Cardiac fibroblast (primary cell): ENCODE results near the gene AIF1.

Source experiments
- DNase-seq, 2 donors: peaks; one replicate each; pipeline versions ENCODE4 v3.0.0 to v3.0.0-alpha.2; 2010; ENCODE audit warnings: low read depth in 2 of 2
- H3K4me3 ChIP-seq, 2 donors: replicated peaks in 1 of 2; 1 replicate in 1 of 2; 2 replicates in 1 of 2; pipeline ENCODE4 v1.5.1; 2011; ENCODE audit warnings: low read depth in 2 of 2, low read length in 2 of 2, mild to moderate bottlenecking in 2 of 2, moderate library complexity in 1 of 2
- TF ChIP-seq, protein P1 (sequence below): IDR thresholded peaks from one replicate; pipeline ENCODE4 v1.5.1; 2011; ENCODE audit warnings: low read depth, mild to moderate bottlenecking, low read length, inconsistent platforms

Gene AIF1

DNA sequence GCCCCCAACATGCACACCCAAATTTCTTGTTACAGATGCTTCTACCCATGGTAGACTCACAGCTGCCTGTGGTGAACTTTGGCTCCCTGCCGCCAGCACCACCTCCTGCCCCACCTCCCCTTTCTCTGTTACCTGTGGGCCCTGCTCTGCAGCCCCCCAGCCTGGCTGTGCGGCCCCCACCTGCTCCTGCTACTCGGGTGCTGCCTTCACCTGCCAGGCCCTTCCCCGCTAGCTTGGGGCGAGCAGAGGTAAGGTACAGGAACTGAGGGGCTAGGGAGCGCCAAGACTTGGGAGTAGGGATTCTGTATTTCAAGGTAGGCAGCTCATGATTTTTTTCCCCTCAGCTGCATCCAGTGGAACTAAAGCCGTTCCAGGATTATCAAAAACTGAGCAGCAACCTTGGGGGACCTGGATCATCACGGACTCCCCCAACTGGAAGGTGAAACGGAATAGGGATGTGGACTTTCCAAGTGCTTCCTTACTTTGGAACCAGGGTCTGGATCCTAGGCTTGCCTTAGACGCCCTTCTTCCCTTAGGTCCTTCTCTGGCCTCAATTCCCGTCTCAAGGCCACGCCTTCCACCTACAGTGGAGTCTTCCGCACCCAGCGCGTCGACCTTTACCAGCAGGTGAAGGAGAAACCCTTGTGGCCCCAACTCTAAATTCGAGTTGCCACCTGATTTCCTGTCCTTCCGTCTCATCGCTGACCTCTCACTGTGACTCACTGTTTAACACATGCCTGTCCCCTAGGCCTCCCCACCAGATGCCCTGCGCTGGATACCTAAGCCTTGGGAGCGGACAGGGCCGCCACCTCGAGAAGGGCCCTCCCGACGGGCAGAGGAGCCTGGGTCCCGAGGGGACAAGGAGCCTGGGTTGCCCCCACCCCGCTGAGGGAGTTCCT lies 21.9 kb downstream of the AIF1 start:
- TF ChIP-seq, protein P1, sequence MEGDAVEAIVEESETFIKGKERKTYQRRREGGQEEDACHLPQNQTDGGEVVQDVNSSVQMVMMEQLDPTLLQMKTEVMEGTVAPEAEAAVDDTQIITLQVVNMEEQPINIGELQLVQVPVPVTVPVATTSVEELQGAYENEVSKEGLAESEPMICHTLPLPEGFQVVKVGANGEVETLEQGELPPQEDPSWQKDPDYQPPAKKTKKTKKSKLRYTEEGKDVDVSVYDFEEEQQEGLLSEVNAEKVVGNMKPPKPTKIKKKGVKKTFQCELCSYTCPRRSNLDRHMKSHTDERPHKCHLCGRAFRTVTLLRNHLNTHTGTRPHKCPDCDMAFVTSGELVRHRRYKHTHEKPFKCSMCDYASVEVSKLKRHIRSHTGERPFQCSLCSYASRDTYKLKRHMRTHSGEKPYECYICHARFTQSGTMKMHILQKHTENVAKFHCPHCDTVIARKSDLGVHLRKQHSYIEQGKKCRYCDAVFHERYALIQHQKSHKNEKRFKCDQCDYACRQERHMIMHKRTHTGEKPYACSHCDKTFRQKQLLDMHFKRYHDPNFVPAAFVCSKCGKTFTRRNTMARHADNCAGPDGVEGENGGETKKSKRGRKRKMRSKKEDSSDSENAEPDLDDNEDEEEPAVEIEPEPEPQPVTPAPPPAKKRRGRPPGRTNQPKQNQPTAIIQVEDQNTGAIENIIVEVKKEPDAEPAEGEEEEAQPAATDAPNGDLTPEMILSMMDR, result no peak
- H3K4me3 ChIP-seq, result no peak overlapping the region
- DNase-seq, result no peak

DNA sequence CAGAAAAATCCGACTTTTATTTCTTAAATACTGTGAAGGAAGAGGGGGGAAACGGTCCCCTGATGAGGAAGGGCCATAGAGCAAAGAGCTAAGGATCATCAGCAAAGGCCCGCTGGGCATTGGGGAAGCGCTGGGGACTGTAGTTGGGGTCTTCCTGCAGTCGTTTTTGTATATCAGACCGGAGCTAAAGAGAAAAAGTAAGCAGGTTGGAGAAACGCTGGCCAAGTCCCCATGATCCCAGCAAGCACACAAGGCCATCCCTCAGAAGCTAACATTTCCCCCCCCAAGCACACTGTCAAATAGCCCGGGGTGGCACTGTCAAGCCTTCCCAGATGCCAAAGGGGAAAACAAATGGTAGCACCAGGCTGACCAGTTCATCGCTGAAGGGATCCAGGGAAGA lies 24.0 kb downstream of the AIF1 start:
- TF ChIP-seq, protein P1, result no peak
- DNase-seq, result no peak

DNA sequence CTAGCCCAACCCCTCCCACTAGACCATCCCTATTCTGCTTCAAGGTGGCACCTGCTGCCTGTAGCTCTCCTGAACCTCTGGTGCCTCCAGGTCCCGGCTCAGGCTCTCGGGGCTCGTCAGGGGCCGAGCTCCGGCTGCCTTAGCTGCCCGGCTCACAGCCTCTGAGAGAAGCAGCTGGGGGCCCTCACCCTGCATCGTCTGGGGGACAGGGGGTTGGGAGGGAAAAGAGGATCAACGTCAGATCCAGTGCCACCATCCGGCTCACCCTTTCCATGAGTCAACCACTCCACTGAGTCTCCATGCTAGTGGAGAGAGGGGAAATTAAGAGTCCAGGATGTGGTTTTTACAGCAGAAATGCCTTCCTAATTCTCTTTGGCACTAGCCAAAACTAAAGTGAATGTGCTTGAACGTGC lies 24.4 kb downstream of the AIF1 start:
- TF ChIP-seq, protein P1, result no peak

More for the DNA sequence above, 24.0 kb downstream of the AIF1 start:
- H3K4me3 ChIP-seq, result no peak overlapping the region

DNA sequence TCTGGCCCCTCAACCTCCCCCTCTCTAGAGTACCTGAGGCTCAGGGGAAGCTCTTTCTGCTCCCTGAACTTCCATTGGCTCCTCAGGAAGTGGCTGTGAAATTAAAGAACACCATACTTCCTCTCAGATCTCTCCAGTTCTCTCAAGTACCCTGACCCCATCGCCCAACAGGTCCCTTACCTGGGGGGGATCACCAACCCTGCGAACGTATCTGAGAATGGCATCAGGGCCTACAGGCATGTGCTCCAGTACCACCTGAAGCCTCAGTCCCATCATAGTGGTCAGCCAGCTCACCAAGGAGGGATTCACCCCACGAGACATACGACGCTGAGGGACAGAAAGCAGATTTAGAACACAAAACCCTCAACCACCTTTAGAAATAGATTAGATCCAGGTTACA lies 25.6 kb downstream of the AIF1 start:
- TF ChIP-seq, protein P1, result no peak
- H3K4me3 ChIP-seq, result no peak overlapping the region
- no peak for DNase-seq

More for the DNA sequence above, 24.4 kb downstream of the AIF1 start:
- H3K4me3 ChIP-seq, result no peak overlapping the region
- DNase-seq, result peak in 1 of 2 donors; percentile 61

DNA sequence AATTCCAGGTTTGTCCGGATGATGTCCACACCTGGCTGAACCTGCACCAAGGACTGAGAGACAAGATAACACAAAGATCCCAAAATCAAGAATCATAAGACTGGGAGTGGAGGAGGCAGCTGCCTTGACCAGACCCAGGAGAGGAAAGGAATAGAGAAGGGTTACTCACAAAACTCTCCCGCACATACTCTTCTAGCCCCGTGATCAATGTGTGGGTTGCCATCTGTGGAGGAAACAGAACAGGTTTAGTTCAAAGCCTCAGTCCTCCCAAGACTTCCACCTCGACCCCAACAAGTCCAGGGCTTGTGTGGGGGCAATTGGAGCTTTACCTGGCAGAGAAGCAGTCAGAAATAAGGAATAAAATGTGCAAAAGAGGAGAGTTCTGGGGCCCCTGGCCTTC lies 26.3 kb downstream of the AIF1 start:
- no peak for DNase-seq
- H3K4me3 ChIP-seq, result no peak overlapping the region
- TF ChIP-seq, protein P1, result no peak

DNA sequence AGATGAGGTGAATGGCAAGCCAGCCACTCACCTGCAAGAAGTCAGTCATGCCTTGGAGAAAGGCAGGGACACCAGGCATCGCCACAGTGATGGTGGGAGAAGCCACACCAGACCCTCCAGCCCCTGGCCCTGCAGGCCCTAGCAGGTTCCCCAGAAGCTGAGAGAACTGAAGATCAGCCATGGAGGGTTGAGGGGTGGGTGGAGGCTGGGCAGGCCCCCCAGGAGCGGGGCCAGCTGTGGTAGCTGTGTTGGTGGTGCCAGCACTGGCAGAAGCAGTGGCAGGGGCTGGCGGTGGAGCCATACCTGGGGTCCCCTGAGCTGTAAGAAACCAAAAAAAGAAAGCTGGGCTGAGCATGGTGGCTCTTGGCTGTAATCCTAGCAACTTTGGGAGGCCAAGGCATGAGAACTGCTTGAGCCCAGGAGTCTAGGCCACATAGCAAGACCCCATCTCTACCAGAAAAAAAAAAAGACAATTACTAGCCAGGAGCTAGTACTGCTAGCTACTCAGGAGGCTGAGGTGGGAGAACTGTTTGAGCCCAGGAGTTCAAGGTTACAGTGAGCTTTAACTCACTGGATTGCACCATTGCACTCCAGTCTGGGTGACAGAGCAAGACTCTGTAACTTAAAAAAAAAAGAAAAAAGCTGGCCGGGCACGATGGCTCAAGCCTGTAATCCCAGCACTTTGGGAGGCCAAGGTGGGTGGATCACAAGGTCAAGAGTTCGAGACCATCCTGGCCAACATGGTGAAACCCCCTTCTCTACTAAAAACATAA lies 27.9 kb downstream of the AIF1 start:
- DNase-seq, result no peak

More for the DNA sequence above, 27.9 kb downstream of the AIF1 start:
- H3K4me3 ChIP-seq, result no peak overlapping the region
- TF ChIP-seq, protein P1, result no peak
